ENCODE measurements around the gene MALRD1.

Gene MALRD1

GRCh38 chr10:19640566-19641263 lies 592.1 kb downstream of the MALRD1 start:
- no peak for DNase-seq (ENCODE audit: low read depth in 2 of 2)

GRCh38 chr10:19651549-19651948 lies 602.9 kb downstream of the MALRD1 start:
- DNase-seq (ENCODE audit: low read depth in 2 of 2), result no peak

GRCh38 chr10:19652750-19653149 lies 604.1 kb downstream of the MALRD1 start:
- DNase-seq (ENCODE audit: low read depth in 2 of 2), result no peak

- no peak for DNase-seq (ENCODE audit: low read depth in 2 of 2)
Measured at GRCh38 chr10:19653931-19654330, 605.3 kb downstream of the MALRD1 start.

- DNase-seq (ENCODE audit: low read depth in 2 of 2), result no peak
Measured at GRCh38 chr10:19654576-19654975, 606.0 kb downstream of the MALRD1 start.

- no peak for DNase-seq (ENCODE audit: low read depth in 2 of 2)
Measured at GRCh38 chr10:19656420-19657042, 607.9 kb downstream of the MALRD1 start.

- no peak for DNase-seq (ENCODE audit: low read depth in 2 of 2)
Measured at GRCh38 chr10:19658131-19658530, 609.5 kb downstream of the MALRD1 start.

- no peak for DNase-seq (ENCODE audit: low read depth in 2 of 2)
Measured at GRCh38 chr10:19658622-19659233, 610.1 kb downstream of the MALRD1 start.

- DNase-seq (ENCODE audit: low read depth in 2 of 2), result no peak
Measured at GRCh38 chr10:19659920-19660655, 611.5 kb downstream of the MALRD1 start.

- DNase-seq (ENCODE audit: low read depth in 2 of 2), result no peak
Measured at GRCh38 chr10:19663344-19663743, 614.7 kb downstream of the MALRD1 start.

GRCh38 chr10:19668116-19668515 lies 619.5 kb downstream of the MALRD1 start:
- DNase-seq (ENCODE audit: low read depth in 2 of 2), result no peak

- no peak for DNase-seq (ENCODE audit: low read depth in 2 of 2)
Measured at GRCh38 chr10:19676063-19676462, 627.5 kb downstream of the MALRD1 start.

GRCh38 chr10:19683356-19683755 lies 634.8 kb downstream of the MALRD1 start:
- no peak for DNase-seq (ENCODE audit: low read depth in 2 of 2)

- no peak for DNase-seq (ENCODE audit: low read depth in 2 of 2)
Measured at GRCh38 chr10:19683960-19684359, 635.4 kb downstream of the MALRD1 start.

GRCh38 chr10:19688344-19688743 lies 639.7 kb downstream of the MALRD1 start:
- DNase-seq (ENCODE audit: low read depth in 2 of 2), result no peak

GRCh38 chr10:19689231-19689630 lies 640.6 kb downstream of the MALRD1 start:
- no peak for DNase-seq (ENCODE audit: low read depth in 2 of 2)

- DNase-seq (ENCODE audit: low read depth in 2 of 2), result no peak
Measured at GRCh38 chr10:19699299-19699698, 650.7 kb downstream of the MALRD1 start.

- DNase-seq (ENCODE audit: low read depth in 2 of 2), result no peak
Measured at GRCh38 chr10:19701427-19702052, 652.9 kb downstream of the MALRD1 start.

- DNase-seq (ENCODE audit: low read depth in 2 of 2), result no peak
Measured at GRCh38 chr10:19702215-19702614, 653.6 kb downstream of the MALRD1 start.

GRCh38 chr10:19704544-19704943 lies 655.9 kb downstream of the MALRD1 start:
- DNase-seq (ENCODE audit: low read depth in 2 of 2), result no peak

- DNase-seq (ENCODE audit: low read depth in 2 of 2), result no peak
Measured at GRCh38 chr10:19705250-19705649, 656.6 kb downstream of the MALRD1 start.

- no peak for DNase-seq (ENCODE audit: low read depth in 2 of 2)
Measured at GRCh38 chr10:19706904-19707303, 658.3 kb downstream of the MALRD1 start.

Measured in activated CD8-positive, alpha-beta memory T cell treated with anti-CD3 and anti-CD28 coated beads for 4 hours (primary cell).